KBM-7 (cell line): ENCODE data around the gene EMD.
A peak's percentile ranks its signal among the peaks of the same experiment; 100 is the strongest.
"Not testable (repeated sequence)": the region's sequence is repeated elsewhere in the genome, so short reads cannot be mapped to it uniquely, and the experiment has no call there.

Experiments
- DNase-seq: peaks from one replicate; pipeline ENCODE4 v3.0.0-alpha.2; 2015
- in situ Hi-C: fragments of 300-500 bp; cut with MboI; formaldehyde crosslinking; loops from 2 replicates; pipeline ENCODE4 v1.14.3; 2020; ENCODE audit warnings: low sequenced_read_pairs, low pct_unique_long_range_greater_than_20kb, mixed read lengths

EMD gene

GRCh38 chrX:154378799-154379568 is at the start of gene EMD:
EMD (plus strand) TSS chrX:154379295; CDS start chrX:154379485, 190 bp downstream.
- in situ Hi-C loops = no loop called here
- peak; percentile 100 for DNase-seq

- in situ Hi-C loops = no loop called here
- DNase-seq = no peak
Observed at GRCh38 chrX:154332561-154332960, 46.5 kb upstream of the EMD start.

GRCh38 chrX:154333116-154333515 is 46.0 kb upstream of the EMD start:
- in situ Hi-C loops = no loop called here
- no peak for DNase-seq

GRCh38 chrX:154333837-154334271 is 45.2 kb upstream of the EMD start:
- DNase-seq = peak; percentile 33
- in situ Hi-C loops = no loop called here

- DNase-seq = no peak
- in situ Hi-C loops = no loop called here
Observed at GRCh38 chrX:154334496-154334895, 44.6 kb upstream of the EMD start.

GRCh38 chrX:154341399-154342298 is 37.4 kb upstream of the EMD start:
- in situ Hi-C loops, DNase-seq: not testable (repeated sequence)

- DNase-seq, in situ Hi-C loops: not testable (repeated sequence)
Observed at GRCh38 chrX:154343063-154343462, 36.0 kb upstream of the EMD start.

GRCh38 chrX:154343620-154344019 is 35.5 kb upstream of the EMD start:
- in situ Hi-C loops, DNase-seq: not testable (repeated sequence)

GRCh38 chrX:154348114-154348531 is 31.0 kb upstream of the EMD start:
- in situ Hi-C loops = no loop called here
- DNase-seq = no peak

- in situ Hi-C loops = no loop called here
- DNase-seq = no peak
Observed at GRCh38 chrX:154348646-154349358, 30.3 kb upstream of the EMD start.

GRCh38 chrX:154349359-154349935 is 29.6 kb upstream of the EMD start:
- in situ Hi-C loops = no loop called here
- DNase-seq = no peak

- in situ Hi-C loops = no loop called here
- DNase-seq = no peak
Observed at GRCh38 chrX:154349979-154350378, 29.1 kb upstream of the EMD start.

GRCh38 chrX:154350429-154351182 is 28.5 kb upstream of the EMD start:
- in situ Hi-C loops = no loop called here
- no peak for DNase-seq

GRCh38 chrX:154351183-154352011 is 27.7 kb upstream of the EMD start:
- no peak for DNase-seq
- in situ Hi-C loops = no loop called here

GRCh38 chrX:154352012-154352401 is 27.1 kb upstream of the EMD start:
- in situ Hi-C loops = no loop called here
- no peak for DNase-seq

GRCh38 chrX:154352466-154352865 is 26.6 kb upstream of the EMD start:
- in situ Hi-C loops = no loop called here
- DNase-seq = no peak

- DNase-seq = no peak
- in situ Hi-C loops = no loop called here
Observed at GRCh38 chrX:154353172-154353843, 25.8 kb upstream of the EMD start.
